Astrocyte (in vitro differentiated cells and primary cell): Measurements from ENCODE around the gene ING5.

Source experiments
- CTCF ChIP-seq: IDR thresholded peaks from 2 replicates; pipeline ENCODE4 v1.5.1; 2011; ENCODE audit warnings: low read depth, mild to moderate bottlenecking, inconsistent platforms, low read length, moderate library complexity; ENCODE audit not compliant: insufficient read depth
- EZH2 ChIP-seq: IDR thresholded peaks from 2 replicates; pipeline ENCODE4 v1.6.1; 2012; ENCODE audit warnings: mild to moderate bottlenecking, low read length, inconsistent platforms; ENCODE audit not compliant: insufficient read depth

GRCh38 chr2:241753493-241753892 lies 51.7 kb downstream of the ING5 start:
- TF ChIP-seq CTCF (no peak), EZH2 (no peak)
